KOPT-K1 (cell line): ENCODE measurements around the gene MTHFD1L.

Experiments
- H3K27ac ChIP-seq: fragments of 200-600 bp; sonication (generic); 2 replicates; pipeline ENCODE4 v1.5.1; 2016; ENCODE audit warnings: antibody characterized with exemption, mild to moderate bottlenecking, low read depth, low read length; ENCODE audit not compliant: poor library complexity, severe bottlenecking
- H3K36me3 ChIP-seq: fragments of 200-600 bp; sonication (generic); 2 replicates; pipeline ENCODE4 v1.5.1; 2017; ENCODE audit warnings: antibody characterized with exemption, mild to moderate bottlenecking, low read length, moderate library complexity; ENCODE audit not compliant: insufficient read depth
- H3K9me3 ChIP-seq: fragments of 200-600 bp; sonication (generic); 2 replicates; pipeline ENCODE4 v1.5.1; 2017; ENCODE audit warnings: antibody characterized with exemption, low read length, mild to moderate bottlenecking; ENCODE audit not compliant: insufficient read depth, poor library complexity, severe bottlenecking

The MTHFD1L gene

DNA sequence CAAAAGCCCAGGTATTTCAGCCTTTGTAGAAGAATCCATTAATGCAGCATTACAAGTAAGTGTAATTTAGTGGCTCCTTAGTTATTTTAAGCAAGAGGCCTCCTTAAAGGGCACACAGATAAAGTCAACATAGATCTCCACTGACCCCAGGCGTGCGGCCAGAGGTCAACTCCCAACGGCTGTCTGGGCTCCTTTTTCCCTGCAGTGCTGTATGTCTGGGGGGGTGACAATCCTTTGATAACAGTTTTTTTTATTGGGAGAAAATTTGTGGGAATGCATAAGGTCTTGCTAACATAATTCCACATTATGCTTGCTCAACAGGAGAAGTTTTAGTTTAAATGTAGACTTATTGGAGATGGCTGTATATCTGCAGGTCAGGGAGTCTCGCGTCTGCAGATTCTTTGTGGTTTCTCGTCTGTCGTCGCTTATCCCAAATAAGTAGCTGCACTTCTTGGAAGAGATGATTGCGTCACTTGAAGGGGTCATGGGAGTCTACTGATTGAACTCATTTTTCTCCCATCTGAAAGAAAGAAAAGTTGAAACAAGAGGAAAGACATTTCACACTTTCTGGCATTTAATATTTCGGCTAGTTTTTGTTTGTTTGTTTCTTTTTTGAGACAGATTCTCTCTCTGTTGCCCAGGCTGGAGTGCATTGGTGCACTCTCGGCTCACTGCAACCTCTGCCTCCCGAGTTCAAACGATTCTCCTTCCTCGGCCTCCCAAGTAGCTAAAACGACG is 222.5 kb downstream of the MTHFD1L start:
- Histone ChIP-seq H3K36me3 (peaks cover 45% of the 10 kb centered on the region), H3K27ac (no peak overlapping the region), H3K9me3 (no peaks in the 10 kb centered on the region)

DNA sequence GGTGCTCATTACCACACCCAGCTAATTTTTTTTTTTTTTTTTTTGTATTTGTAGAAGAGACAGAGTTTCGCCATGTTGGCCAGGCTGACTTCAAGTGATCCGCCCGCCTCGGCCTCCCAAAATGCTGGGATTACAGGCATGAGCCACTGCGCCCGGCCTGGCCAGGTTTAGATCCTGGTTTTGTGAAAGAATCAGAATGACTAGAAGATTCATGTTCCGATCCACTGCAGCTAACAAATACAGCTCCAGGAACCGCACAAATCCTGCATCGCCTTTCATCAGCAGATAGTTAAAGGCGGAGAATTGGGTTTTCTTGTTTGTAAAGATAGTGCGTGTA is 223.1 kb downstream of the MTHFD1L start:
- no peak overlapping the region for H3K27ac ChIP-seq
- peaks cover 51% of the 10 kb centered on the region for H3K36me3 ChIP-seq
- H3K9me3 ChIP-seq: no peaks in the 10 kb centered on the region

DNA sequence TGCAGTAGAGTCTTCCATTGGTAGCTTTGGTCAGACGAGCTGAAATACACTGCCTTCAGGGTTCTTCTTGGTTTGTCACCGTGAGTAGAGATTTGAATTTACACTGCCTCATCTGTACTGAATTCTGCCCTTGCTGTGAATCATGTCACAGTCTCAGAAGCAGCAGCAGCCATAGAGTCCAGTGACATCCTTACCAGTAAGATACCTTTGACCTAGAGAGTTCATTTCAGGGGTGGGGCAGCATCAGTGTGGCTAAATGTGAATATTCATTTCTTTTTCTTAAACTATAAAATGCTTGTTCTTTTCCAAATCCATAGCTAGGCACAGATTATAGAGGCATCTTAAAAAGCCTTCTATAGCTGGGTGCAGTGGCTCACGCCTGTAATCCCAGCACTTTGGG is 223.5 kb downstream of the MTHFD1L start:
- peaks cover 55% of the 10 kb centered on the region for H3K36me3 ChIP-seq
- H3K9me3 ChIP-seq: no peaks in the 10 kb centered on the region
- H3K27ac ChIP-seq: no peak overlapping the region

DNA sequence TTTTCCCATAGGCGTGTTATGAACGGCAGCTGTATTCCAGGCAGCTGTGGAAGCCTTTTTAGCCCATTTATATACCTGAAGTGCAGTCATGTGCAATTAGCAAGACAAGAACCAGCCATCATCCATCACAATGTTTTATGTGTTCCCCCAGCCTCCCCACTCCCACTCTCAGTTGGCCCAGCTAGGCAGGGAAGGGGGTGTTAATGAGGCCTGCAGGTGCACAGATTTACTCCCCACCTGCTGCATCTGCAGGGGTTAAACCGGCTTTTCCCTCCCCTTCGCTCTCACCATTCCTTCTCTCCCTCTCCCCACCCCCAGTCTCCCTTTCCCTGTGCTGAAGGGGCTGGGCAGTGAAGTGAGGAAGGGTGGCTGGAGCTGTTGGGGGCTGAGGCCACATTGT is 224.5 kb downstream of the MTHFD1L start:
- H3K36me3 ChIP-seq: peaks cover 62% of the 10 kb centered on the region
- H3K9me3 ChIP-seq: no peaks in the 10 kb centered on the region
- no peak overlapping the region for H3K27ac ChIP-seq

DNA sequence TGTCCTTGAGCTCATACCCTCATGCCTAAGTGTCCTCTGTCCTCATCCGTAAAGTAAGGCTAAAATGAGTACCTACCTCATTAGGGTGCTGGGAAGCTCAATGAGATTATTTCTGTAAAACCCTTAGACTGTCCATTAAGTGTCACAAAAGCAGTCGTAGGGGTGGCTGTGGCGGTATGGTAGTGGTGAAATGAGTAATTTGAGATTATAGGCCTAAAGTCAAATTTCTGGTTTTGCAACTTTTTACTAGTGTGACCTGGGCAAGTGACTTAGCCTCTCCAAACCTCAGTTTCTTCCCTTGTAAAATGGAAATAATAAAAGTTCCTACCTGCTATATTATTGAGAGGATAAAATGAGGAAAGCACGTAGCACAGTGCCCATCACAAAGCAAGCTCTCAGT is 226.1 kb downstream of the MTHFD1L start:
- Histone ChIP-seq H3K36me3 (peaks cover 78% of the 10 kb centered on the region), H3K9me3 (no peaks in the 10 kb centered on the region), H3K27ac (no peak overlapping the region)

DNA sequence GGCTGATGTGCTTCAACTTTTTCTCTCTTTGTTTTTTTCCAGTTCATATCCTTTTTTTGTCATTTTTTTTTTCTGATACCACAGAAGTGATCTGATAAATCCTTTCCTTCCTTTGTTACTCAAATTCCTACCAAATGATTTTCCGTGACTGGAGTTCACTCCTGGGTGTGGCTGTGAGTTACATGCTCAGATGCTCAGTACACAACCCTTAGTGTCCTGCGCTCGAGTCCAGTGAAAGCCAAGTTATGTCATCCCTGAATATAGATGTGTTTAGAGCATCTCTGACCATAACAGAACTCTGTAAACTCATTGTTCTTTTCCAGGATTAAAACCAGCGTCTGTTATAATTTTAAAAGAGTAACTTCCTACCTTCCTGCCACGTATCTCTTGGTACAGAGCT is 227.1 kb downstream of the MTHFD1L start:
- H3K27ac ChIP-seq: no peak overlapping the region
- no peaks in the 10 kb centered on the region for H3K9me3 ChIP-seq
- peaks cover 85% of the 10 kb centered on the region for H3K36me3 ChIP-seq

DNA sequence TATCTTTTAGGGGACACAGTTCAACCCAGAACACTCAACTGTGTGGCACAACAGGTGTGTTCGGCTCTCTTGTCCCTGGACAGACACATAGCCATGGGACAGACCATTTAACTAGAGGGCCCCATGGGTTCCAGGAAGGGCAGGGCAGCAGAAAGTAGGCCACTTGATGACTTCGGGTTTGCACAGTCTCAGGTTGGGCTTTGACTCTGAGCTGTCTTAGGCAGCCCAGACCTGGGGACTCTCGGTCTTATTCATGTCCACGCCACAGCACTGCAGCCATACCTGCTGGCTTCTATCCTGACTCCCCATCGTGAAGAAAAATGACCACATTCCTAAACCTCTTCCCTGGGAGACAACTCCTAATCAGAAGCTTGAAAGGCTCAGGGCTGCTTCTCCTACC is 228.2 kb downstream of the MTHFD1L start:
- Histone ChIP-seq H3K27ac (no peak overlapping the region), H3K9me3 (no peaks in the 10 kb centered on the region), H3K36me3 (peaks cover 75% of the 10 kb centered on the region)

DNA sequence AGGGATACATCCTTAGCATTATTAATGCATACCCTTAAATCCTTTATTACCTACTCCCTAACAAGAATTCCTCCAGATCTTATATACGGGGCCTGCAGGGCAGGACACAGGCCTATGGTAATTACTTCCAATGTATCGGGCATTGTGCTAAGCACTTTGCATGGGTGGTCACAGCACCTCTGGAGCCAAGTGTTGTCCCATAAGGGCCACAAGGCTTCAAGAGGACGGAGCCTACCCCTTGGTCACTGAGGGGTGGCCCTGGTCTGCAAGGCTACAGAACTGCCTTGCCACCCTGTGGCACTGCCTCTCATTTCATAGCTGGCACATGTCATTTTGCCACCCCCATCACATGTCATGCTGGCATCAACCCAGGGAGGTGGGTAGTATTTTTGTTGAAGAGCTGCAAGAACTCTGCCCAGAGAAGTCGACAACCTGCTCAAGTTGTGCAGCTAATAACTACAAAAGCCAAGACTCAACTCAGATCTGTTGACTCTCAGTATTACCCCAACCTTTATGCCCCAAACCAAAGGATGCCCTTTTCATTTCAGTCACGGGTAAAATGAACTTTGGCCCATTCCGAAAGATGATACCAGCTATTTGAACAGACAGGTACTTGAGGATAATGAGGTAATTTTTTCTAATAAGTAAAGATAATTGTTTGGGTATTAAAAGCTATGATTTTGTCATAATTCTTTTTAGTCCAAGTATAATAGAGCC is 230.2 kb downstream of the MTHFD1L start:
- no peak overlapping the region for H3K27ac ChIP-seq
- H3K36me3 ChIP-seq: peaks cover 65% of the 10 kb centered on the region
- no peaks in the 10 kb centered on the region for H3K9me3 ChIP-seq

DNA sequence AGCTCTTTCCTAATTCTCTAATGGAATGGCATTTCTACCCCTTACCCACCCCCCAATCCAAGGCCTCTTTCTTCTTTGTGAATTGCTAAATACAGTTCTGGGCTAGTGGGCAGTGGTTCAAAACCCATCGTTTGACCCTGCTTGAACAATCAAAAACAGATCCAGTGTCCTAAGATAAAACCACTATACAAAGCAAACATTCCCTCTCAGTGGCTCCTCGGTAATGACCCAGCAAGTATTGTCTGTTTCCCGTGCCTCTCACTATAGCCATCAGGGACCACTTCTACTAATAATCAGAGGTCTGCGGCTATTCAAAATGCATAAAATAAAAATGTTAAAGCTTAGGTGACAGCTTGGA is 230.7 kb downstream of the MTHFD1L start:
- H3K9me3 ChIP-seq: no peaks in the 10 kb centered on the region
- H3K36me3 ChIP-seq: peaks cover 61% of the 10 kb centered on the region
- H3K27ac ChIP-seq: no peak overlapping the region

DNA sequence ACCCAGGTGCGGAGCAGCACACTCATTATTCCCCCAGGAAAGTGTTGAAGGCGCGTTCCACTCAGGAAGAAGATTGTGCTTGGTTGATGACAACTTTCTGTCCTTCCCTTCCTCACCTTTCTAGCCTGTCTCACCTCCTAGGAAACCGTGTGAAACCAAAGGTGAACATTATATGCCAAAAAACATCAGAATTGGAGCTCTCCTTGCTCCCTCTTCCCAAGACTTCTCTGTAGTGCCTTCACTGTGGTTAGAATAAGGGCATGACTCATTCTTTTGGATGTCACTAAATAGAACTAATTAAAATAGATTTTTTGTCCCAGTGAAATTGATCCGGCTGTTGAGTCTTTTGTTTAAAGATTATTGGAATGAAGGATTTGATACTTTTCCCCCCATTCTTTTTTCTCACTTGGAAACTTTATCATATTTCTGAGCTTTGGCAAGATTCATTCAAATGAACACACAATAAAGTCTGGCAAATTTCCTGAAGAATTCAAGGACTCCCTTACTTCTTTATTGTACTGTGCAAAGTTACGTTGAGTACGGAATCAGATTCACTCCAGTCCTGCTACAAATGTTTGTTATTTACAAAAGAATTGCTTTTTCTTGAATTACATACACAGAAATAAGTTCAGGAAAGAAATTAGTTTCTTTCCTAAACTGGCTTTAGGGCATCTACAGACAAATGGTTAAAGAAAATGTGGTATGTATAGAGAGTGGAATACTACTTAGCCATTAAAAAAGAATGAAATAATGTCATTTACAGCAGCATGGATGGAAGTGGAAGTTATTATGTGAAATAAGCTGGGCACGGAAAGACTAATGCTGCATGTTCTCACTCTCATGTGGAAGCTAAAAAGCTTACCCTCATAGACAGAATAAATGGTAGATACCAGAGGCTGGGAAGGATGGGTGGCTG is 231.4 kb downstream of the MTHFD1L start:
- H3K36me3 ChIP-seq: peaks cover 61% of the 10 kb centered on the region
- no peaks in the 10 kb centered on the region for H3K9me3 ChIP-seq
- H3K27ac ChIP-seq: no peak overlapping the region

DNA sequence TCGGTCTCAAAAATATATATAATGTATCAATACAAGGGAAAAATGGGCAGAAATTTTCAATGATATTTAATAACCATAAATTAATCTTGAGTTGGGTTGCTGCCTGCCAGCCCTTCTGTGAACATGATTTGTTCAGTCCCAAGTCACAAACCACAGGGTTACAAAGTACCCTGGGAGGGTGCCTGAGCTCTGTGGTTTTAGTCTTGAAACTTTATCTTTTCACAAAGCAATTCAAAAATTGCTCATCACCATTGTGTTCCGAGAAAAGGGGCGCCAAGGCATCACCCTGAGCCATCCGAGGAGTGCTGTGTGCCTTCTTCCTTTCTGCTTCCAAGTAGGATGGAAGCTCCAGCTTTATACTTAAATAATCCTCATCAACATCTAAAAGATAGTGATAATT is 232.7 kb downstream of the MTHFD1L start:
- Histone ChIP-seq H3K9me3 (no peaks in the 10 kb centered on the region), H3K36me3 (peaks cover 60% of the 10 kb centered on the region), H3K27ac (no peak overlapping the region)

DNA sequence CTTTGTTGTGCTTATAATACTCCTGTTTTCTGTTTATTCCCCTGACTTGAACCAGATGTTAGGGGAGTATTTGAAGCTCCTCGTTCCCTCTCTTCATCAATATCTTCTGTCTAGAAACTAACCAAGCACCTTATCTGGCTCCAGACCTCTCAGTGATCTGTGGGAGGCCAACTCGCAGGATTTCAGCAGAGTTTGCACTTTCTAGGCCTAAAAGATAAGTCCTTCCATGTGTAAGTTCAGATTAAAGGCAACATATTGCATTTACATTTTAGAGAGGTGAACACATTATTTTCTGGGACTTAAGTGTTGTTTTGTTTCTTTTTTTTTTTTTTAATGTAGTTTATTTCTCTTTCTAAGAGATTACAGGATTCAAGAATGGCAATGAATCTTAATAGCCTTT is 234.8 kb downstream of the MTHFD1L start:
- Histone ChIP-seq H3K27ac (no peak overlapping the region), H3K36me3 (peaks cover 49% of the 10 kb centered on the region), H3K9me3 (no peaks in the 10 kb centered on the region)

DNA sequence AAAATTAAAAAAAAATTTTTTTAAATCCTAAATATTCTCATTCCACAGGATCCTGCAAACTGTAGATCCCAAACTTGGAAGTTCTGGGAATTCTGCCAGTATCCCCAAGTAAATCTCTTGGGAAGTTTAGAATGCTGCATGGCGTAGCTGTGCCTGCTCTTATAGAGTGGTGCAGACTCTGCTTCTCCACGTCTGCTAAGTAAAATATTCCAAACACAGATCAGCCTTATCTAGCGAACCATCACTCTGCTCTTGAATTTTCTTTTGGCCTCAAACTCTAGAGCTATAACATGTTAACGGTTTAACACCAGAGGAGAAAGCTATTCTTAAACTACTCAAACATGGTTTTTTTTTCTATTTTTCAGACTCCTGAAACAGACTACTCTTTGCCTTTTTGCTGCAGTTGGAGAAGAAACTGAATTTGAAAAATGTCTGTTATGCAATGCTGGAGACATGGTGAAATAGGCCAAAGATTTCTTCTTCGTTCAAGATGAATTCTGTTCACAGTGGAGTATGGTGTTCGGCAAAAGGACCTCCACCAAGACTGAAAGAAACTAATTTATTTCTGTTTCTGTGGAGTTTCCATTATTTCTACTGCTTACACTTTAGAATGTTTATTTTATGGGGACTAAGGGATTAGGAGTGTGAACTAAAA is 235.8 kb downstream of the MTHFD1L start:
- no peaks in the 10 kb centered on the region for H3K9me3 ChIP-seq
- H3K27ac ChIP-seq: no peak overlapping the region
- H3K36me3 ChIP-seq: peaks cover 39% of the 10 kb centered on the region

DNA sequence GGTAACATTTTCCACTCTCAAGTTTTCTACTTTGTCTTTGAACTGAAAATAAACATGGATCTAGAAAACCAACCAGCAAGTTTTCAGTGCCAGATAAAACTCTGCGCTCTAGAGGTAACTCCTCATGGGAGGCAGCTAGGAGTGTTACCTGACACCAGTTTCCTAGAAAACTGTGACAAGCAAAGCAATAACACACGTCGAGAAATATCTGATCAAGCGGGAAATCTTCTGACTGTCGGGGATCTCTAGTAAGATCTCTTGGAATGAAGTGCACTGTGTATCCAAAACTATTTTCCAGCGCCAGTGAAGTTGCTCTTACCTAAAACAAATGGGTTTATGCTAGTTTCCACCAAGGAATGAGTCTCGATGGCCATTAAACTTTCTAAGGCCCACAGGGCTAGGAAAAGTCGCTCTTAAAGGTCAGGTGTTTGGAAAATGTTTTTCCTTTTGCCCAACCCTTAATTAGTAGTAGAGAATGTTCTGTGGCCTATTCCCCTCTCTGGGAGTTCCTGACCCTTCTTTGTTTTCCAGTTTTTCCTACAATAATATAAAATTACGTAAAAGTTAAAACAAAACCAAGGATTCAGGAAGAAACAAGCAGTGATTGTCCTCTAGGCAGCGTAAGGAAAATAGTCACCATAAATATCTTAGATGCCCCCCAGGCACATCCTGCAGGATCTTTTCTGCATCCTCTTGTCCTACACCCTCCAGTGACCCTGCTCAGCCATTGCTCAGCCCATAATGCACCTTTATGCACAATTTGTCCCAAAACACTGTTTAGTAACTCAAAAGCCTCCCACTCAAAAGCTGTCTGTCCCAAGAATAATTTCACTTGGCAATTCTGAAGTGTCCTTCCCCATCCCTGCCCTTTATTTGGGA is 236.6 kb downstream of the MTHFD1L start:
- Histone ChIP-seq H3K36me3 (peaks cover 31% of the 10 kb centered on the region), H3K27ac (no peak overlapping the region), H3K9me3 (no peaks in the 10 kb centered on the region)
